Measurements from ENCODE around the gene CEP63.
"Not testable (repeated sequence)": the region's sequence is repeated elsewhere in the genome, so short reads cannot be mapped to it uniquely, and the experiment has no call there.

Gene CEP63

DNA sequence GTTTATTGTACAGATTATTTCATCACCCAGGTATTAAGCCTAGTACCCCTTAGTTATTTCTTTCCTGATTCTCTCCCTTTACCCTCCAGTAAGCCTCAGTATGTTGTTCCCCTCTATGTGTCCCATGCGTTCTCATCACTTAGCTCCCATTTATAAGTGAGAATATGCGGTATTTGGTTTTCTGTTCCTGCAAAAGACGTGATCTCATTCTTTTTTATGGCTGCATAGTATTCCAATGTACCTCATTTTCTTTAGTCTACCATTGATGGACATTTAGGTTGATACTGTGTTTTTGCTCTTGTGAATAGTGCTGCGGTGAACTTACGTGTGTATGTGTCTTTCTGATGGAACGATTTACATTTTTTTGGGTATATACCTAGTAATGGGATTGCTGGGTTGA lies 36.7 kb downstream of the CEP63 start:
- no peak for ATAC-seq

DNA sequence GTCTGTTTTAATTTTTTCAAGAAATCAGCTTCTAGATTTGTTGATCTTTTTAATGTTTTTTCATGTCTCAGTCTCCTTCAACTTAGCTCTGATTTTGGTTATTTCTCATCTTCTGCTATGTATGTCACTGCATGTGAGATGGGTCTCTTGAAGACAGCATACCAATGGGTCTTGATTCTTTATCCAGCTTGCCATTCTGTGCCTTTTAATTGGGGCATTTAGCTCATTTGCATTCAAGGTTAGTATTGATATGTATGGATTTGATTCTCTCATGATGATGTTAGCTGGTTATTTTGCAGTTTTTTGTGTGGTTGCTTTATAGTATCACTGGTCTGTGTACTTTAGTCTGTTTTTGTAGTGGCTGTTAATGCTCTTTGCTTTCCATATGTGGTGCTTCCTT lies 39.4 kb downstream of the CEP63 start:
- ATAC-seq, result no peak

DNA sequence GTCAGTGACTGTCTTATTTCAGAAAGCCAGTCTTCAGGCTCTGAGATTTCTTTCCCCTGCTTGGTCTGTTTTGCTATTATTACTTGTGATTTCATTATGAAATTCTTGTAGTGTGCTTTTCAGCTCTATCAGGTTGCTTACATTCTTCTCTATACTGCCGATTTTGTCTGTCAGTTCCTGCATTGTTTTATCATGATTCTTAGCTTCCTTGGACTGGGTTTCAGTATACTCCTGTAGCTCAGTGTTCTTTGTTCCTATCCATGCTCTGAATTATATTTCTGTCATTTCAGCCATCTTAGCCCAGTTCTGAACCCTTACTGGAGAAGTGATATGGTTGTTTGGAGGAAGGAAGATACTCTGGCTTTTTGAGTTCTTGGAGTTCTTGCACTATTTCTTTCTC lies 40.5 kb downstream of the CEP63 start:
- no peak for ATAC-seq

DNA sequence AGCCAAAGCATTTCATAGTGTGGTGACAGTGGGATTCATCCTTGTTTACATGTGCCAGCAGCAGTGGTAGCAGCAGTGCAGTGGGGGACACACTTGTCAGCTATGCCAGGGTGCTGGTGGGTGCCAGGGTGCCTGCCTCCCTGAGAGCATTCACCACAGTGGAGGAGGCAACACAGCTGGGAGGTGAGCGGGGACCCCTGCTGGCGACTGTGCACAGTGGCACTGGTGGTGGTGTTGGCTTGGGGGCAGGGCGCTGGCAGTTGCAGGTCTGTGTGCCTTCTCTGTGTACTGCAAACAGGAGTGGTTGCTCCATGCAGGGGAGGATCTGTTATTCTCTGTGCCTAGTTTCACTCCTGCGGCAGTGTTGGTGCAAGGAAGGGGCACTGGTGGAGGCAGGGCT lies 41.2 kb downstream of the CEP63 start:
- ATAC-seq, result no peak

DNA sequence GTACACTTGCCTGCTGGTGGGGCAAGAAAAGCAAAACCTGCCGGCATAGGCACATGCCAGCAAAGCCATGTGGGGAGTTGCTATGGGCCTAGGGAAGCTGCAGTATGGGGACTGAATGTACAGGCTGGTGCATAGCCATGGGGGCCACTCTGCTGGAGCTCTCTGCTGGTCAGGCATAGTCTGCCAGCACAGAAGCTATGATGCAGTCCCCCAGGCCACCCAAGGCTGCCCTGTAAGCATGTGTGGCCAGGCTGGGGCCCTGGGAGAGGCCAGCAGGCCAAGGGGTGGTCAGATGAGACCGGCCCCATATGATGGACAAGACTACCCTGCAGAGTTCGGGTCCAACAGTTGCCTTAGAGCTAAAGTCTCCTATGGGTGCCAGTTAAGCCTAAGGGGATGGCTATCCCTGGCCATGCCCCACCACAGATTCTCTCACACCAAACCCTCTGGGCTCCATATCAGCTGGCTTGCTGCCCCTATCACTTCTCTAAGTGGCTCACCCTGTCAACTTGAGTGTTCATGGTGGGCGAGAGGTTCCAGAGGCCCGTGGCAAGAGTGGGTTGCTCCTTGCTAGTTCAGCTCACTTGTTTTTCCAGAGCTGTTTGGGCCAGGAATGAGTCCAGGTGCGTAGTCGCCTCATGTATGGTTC lies 41.8 kb downstream of the CEP63 start:
- ATAC-seq, result no peak

GRCh38 chr3:134533493-134533892 lies 47.6 kb downstream of the CEP63 start:
- ATAC-seq, result no peak

DNA sequence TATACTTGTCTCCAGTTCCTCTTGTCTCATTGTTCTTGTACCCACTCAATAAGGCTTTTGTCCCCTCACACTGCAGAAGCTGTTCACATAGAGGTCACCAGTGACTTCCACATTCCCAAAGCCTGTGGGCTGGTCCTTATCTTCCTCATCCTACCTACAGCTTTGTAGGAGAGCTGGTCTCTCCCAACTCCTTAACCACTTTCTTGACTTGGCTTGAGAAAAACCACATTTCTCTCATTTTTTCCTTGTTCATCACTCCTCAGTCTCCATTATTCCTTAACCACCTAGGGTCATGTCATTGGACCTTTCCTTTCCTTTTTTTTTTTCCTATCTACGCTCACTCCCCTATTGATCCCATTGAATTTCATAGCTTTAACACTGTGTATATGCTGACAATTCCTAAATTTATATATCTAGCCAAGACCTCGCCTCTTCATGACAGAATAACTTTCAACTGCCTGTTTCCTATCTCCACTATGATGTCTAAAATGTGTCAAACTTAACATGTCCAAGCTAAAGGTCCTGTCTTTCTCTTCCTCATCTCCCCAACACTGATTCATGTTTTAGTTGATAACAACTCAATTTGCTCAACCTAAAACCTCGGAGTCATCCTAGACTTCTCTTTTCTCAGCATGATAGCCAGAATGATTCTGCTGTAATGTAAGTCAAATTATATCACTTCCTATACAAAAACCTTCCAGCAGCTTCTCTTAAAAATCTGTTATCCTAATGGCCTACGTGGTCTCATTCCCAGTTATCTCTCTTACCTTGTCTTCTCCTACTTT lies 49.5 kb downstream of the CEP63 start:
- no peak for ATAC-seq

- no peak for ATAC-seq
Observed at GRCh38 chr3:134536781-134537180, 50.9 kb downstream of the CEP63 start.

DNA sequence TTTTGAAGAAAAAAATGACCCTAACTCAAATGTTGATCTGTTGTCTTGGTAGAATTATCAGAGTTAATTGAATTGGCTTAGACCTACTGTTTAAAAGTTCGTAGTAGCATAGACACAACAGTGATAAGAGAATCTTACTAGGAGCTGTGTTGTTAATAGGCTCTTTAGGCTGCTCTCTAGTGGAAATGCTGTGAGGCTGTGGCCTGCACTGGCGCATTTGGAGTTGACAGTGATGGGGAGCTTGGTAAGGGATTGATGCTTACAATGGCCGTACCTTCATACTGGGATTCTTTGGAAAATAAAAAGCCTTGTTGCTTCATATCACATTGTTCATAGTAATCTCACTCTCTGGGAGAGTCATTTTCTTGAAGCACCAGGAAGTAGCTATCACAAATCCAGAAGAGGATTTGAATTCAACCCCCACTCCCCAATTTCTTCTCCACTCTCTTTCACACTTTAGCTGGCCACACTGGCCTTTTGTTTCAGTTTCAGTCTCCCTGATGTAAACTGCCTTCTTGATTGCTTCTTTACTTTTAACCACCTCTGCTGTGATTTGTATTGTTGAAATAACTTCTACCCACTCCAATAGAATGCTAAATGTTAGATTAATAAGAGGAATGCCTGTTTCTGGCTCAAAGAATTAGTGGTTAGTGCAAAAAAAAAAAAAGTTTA lies 56.6 kb downstream of the CEP63 start:
- ATAC-seq, result no peak

- no peak for ATAC-seq
Observed at GRCh38 chr3:134543113-134543512, 57.3 kb downstream of the CEP63 start.

DNA sequence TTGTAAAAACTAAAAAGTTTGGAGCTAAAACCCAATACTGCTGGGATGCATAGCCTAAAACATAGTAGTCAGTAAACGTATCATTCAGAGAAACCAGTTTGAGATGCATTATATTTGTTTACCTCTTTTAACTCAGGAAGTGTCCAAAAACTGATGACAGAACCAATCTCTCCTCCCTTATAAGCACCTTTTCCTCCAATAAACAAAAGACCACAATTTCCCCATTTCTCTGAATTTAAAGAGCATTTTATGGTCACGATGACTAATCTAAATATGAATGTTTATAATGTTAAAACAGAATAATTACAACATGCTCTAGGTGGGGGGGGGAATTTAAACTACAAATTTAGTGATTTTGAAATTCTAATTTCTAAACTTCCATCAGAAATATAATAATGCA lies 58.5 kb downstream of the CEP63 start:
- ATAC-seq, result no peak

DNA sequence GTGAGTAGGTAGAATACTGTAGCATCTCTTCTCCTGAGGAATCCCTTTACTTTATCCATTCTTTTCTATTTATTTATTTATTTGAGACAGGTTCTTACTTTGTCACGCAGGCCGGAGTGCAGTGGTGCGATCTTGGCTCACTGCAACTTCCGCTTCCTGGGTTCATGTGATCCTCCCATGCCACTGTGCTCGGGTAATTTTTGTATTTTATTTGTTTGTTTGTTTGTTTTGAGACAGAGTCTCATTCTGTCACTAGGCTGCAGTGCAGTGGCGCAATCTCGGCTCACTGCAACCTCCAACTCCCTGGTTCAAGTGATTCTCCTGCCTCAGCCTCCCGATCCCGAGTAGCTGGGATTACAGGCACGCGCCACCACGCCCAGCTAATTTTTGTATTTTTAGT lies 58.9 kb downstream of the CEP63 start:
- not testable (repeated sequence) for ATAC-seq

DNA sequence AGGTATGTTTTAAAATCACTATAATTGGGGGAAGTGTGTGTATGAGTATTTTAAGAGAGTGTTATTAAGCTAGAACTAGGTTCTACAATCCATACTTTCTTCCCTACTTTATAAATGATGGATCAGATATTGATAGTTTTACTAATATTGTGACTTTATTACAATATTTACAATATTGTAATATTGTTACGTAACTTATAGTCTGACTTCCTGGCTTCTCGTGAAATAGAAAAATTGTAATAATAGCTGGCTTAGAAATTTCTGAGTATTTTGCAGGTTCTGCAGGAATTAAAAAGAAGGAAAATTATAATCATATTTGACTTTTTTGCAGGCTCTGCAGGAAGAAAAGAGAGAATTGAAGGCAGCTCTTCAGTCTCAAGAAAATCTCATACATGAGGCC lies 60.0 kb downstream of the CEP63 start:
- ATAC-seq, result no peak

- no peak for ATAC-seq
Observed at GRCh38 chr3:134552784-134553183, 66.9 kb downstream of the CEP63 start.

DNA sequence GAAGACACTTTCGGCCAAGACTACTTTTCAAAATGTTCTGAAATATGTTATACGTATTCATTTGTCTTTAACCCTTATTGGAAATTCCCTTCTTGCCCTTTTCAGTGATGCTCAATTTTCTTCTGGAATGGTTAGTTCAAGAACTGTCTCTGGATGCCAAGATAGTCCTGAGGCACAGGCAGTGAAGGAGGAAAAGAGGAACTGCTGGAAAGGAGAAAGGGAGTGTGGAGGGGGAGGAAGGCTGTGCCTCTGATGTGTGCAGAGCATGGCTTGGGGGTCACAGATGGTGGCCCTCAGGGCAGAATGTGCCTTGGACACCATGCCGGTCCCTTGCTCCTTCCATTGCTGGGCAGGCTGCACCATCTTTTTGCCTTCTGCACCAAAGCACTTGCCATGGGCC lies 73.7 kb downstream of the CEP63 start:
- no peak for ATAC-seq

DNA sequence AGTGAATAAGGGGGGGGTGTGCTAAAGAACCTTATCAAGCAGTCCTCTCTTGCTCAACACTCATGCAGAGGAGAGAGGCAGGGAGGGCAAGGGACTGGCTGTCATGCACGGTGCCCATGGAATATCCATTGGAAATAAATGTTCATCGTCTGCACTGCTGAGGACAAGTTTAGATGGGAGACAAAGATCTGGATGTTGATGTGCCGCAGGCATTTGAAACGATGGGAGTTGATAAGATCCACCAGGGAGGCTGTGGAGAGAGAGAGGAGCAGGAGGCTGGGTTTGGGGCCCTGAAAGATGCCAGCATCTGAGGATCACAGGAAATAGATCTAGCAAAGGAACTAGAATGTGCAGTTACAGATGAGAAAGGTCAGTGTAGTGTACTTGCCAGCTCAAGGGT lies 76.2 kb downstream of the CEP63 start:
- ATAC-seq, result no peak

DNA sequence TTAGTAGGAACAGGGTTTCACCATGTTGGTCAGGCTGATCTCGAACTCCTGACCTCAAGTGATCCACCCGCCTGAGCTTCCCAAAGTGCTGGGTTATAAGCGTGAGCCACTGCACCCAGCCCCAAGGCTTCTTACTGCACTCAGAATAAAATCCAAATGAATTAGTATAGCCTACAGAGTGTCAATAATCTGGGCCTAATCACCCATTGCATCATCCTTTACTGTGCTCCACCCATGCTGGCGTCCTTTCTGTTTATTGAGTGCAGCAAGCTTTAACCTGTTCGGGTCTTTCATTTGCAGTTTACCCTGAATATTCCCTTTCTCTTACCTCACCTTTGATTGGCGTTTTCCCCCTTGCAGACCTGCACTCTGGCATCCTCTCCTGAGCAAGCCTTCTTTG lies 77.7 kb downstream of the CEP63 start:
- no peak for ATAC-seq

GRCh38 chr3:134564991-134565390 lies 79.1 kb downstream of the CEP63 start:
- no peak for ATAC-seq

- ATAC-seq, result no peak
Observed at GRCh38 chr3:134567605-134568004, 81.7 kb downstream of the CEP63 start.

GRCh38 chr3:134568790-134569189 lies 82.9 kb downstream of the CEP63 start:
- no peak for ATAC-seq

- not testable (repeated sequence) for ATAC-seq
Observed at GRCh38 chr3:134569899-134570298, 84.0 kb downstream of the CEP63 start.

GRCh38 chr3:134576426-134576825 lies 90.6 kb downstream of the CEP63 start:
- no peak for ATAC-seq

- no peak for ATAC-seq
Observed at GRCh38 chr3:134576831-134577230, 91.0 kb downstream of the CEP63 start.

DNA sequence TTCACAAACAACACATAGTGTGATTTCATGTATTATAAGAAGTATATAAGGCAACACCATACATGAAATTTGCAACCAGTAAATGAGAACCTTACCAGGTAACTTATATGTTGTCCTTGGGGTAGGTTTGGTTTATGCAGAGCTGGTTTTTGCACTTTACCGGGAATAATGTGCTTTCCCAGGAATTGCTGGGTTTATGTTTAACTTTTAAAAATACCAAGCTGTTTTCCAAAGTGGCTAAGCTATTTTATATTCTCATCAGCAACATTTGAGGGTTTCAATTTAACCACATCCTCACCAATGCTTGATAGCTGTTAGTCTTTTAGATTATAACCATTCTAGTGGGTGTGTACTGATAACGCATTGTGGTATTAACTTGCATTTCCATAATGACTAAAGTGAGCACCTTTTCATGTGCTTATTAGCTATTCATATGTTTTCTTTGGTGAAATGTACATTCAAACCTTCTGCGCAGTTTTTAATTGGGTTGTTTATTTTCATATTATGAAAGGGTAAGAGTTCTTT lies 93.3 kb downstream of the CEP63 start:
- no peak for ATAC-seq

All from activated CD4-positive, CD25-positive, alpha-beta regulatory T cell treated with anti-CD3 and anti-CD28 coated beads, Interleukin-2, amount 50 U/mL, for 24 hours (primary cell).